ENCODE measurements around the gene ZNF407.

DNA sequence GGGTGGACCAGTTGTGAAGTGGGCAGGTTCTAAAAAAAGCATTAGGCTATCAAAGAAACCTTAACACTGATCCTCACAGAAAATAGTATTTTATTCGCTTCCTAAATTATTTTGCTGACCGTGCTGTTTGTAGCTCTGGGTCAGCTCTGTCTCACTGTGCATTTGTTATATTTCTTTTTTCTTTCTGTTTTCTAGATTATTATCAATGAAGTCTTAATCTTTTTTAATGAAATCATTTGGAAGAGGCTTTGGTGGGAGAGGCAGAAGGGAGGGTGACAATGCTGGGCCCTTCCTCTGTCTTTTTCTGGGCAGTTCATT, 397.7 kb downstream of the ZNF407 start:
- no peak for TF ChIP-seq TOX (CRISPR knock-in tag; IDR thresholded peaks at IDR 0.05; ENCODE audit: borderline replicate concordance)
- no peak for TF ChIP-seq ISL1 (CRISPR knock-in tag; IDR thresholded peaks at IDR 0.05)
- no peak for TF ChIP-seq SNAI2 (CRISPR knock-in tag; IDR thresholded peaks at IDR 0.05)
- TF ChIP-seq, protein P1, sequence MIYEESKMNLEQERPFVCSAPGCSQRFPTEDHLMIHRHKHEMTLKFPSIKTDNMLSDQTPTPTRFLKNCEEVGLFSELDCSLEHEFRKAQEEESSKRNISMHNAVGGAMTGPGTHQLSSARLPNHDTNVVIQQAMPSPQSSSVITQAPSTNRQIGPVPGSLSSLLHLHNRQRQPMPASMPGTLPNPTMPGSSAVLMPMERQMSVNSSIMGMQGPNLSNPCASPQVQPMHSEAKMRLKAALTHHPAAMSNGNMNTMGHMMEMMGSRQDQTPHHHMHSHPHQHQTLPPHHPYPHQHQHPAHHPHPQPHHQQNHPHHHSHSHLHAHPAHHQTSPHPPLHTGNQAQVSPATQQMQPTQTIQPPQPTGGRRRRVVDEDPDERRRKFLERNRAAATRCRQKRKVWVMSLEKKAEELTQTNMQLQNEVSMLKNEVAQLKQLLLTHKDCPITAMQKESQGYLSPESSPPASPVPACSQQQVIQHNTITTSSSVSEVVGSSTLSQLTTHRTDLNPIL (CRISPR knock-in tag; IDR thresholded peaks at IDR 0.05; ENCODE audit: low read depth) = no peak
- TF ChIP-seq, protein P2, sequence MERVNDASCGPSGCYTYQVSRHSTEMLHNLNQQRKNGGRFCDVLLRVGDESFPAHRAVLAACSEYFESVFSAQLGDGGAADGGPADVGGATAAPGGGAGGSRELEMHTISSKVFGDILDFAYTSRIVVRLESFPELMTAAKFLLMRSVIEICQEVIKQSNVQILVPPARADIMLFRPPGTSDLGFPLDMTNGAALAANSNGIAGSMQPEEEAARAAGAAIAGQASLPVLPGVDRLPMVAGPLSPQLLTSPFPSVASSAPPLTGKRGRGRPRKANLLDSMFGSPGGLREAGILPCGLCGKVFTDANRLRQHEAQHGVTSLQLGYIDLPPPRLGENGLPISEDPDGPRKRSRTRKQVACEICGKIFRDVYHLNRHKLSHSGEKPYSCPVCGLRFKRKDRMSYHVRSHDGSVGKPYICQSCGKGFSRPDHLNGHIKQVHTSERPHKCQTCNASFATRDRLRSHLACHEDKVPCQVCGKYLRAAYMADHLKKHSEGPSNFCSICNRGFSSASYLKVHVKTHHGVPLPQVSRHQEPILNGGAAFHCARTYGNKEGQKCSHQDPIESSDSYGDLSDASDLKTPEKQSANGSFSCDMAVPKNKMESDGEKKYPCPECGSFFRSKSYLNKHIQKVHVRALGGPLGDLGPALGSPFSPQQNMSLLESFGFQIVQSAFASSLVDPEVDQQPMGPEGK (CRISPR knock-in tag; IDR thresholded peaks at IDR 0.05; ENCODE audit: borderline replicate concordance) = no peak
- TF ChIP-seq, protein P3, sequence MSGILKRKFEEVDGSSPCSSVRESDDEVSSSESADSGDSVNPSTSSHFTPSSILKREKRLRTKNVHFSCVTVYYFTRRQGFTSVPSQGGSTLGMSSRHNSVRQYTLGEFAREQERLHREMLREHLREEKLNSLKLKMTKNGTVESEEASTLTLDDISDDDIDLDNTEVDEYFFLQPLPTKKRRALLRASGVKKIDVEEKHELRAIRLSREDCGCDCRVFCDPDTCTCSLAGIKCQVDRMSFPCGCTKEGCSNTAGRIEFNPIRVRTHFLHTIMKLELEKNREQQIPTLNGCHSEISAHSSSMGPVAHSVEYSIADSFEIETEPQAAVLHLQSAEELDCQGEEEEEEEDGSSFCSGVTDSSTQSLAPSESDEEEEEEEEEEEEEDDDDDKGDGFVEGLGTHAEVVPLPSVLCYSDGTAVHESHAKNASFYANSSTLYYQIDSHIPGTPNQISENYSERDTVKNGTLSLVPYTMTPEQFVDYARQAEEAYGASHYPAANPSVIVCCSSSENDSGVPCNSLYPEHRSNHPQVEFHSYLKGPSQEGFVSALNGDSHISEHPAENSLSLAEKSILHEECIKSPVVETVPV (CRISPR knock-in tag; IDR thresholded peaks at IDR 0.05) = no peak
- TF ChIP-seq ZFP30 (CRISPR knock-in tag; IDR thresholded peaks at IDR 0.05) = no peak
- TF ChIP-seq RARB (CRISPR knock-in tag; IDR thresholded peaks at IDR 0.05) = no peak
- no peak for TF ChIP-seq ZNF565 (CRISPR knock-in tag; conservative IDR thresholded peaks at IDR 0.05; ENCODE audit: low read depth)
- TF ChIP-seq ZNF8 (CRISPR knock-in tag; IDR thresholded peaks at IDR 0.05) = no peak
- no peak for TF ChIP-seq TCF4 (CRISPR knock-in tag; IDR thresholded peaks at IDR 0.05; ENCODE audit: borderline replicate concordance)
